ENCODE results near the gene RHOB. TPM values are rescaled to one million over a fixed set of nuclear protein-coding genes. Genes with fewer than 3 reads are reported as not detected.

Gene RHOB
- total RNA-seq, 1 donor from 2014 or later = 191 TPM

- no peak overlapping the region for H3K4me3 ChIP-seq
- no peaks in the 10 kb centered on the region for H3K27me3 ChIP-seq
- DNase-seq (no peak), ATAC-seq (peak; percentile 41)
- H3K9me3 ChIP-seq = no peaks in the 10 kb centered on the region
- no peaks in the 10 kb centered on the region for H3K36me3 ChIP-seq
- TF ChIP-seq CTCF (IDR thresholded peaks at IDR 0.05) = no peak
- intact Hi-C loops (cut with DNase I) = no loop called here
- peak overlapping the region; percentile 70 for H3K27ac ChIP-seq
- H3K4me1 ChIP-seq = peaks cover 38% of the 10 kb centered on the region
Observed at GRCh38 chr2:20419007-20419576, 27.8 kb upstream of the RHOB start.

- ATAC-seq (no peak), DNase-seq (no peak)
- H3K27ac ChIP-seq = peak overlapping the region; percentile 70
- TF ChIP-seq CTCF (IDR thresholded peaks at IDR 0.05) = no peak
- H3K4me3 ChIP-seq = no peak overlapping the region
- no peaks in the 10 kb centered on the region for H3K9me3 ChIP-seq
- no peaks in the 10 kb centered on the region for H3K27me3 ChIP-seq
- no peaks in the 10 kb centered on the region for H3K36me3 ChIP-seq
- H3K4me1 ChIP-seq = peaks cover 45% of the 10 kb centered on the region
- intact Hi-C loops (cut with DNase I) = no loop called here
Observed at GRCh38 chr2:20419752-20420151, 27.1 kb upstream of the RHOB start.

GRCh38 chr2:20421336-20421987, 25.4 kb upstream of the RHOB start:
- no peak for DNase-seq

GRCh38 chr2:20421988-20422370, 24.9 kb upstream of the RHOB start:
- intact Hi-C loops (cut with DNase I) = no loop called here
- DNase-seq (peak; percentile 96), ATAC-seq (peak; percentile 86)
- Histone ChIP-seq H3K36me3 (no peaks in the 10 kb centered on the region), H3K27me3 (no peaks in the 10 kb centered on the region), H3K4me1 (peaks cover 52% of the 10 kb centered on the region), H3K4me3 (no peak overlapping the region), H3K9me3 (no peaks in the 10 kb centered on the region), H3K27ac (peak overlapping the region; percentile 42)
- TF ChIP-seq CTCF (IDR thresholded peaks at IDR 0.05) = no peak

More at GRCh38 chr2:20421336-20421987, 25.4 kb upstream of the RHOB start:
- Histone ChIP-seq H3K27ac (peak overlapping the region; percentile 42), H3K4me1 (peaks cover 52% of the 10 kb centered on the region), H3K36me3 (no peaks in the 10 kb centered on the region), H3K4me3 (no peak overlapping the region), H3K27me3 (no peaks in the 10 kb centered on the region), H3K9me3 (no peaks in the 10 kb centered on the region)
- intact Hi-C loops (cut with DNase I) = no loop called here
- ATAC-seq = no peak
- no peak for TF ChIP-seq CTCF (IDR thresholded peaks at IDR 0.05)

- H3K27ac ChIP-seq = peak overlapping the region; percentile 42
- H3K4me3 ChIP-seq = no peak overlapping the region
- DNase-seq (no peak), ATAC-seq (no peak)
- no peaks in the 10 kb centered on the region for H3K27me3 ChIP-seq
- no peaks in the 10 kb centered on the region for H3K36me3 ChIP-seq
- intact Hi-C loops (cut with DNase I) = no loop called here
- TF ChIP-seq CTCF (IDR thresholded peaks at IDR 0.05) = peak; percentile 24
- H3K9me3 ChIP-seq = no peaks in the 10 kb centered on the region
- H3K4me1 ChIP-seq = peaks cover 52% of the 10 kb centered on the region
Observed at GRCh38 chr2:20422402-20423271, 24.2 kb upstream of the RHOB start.

Measured in upper lobe of right lung (tissue), 1 donor.